Bladder microvascular endothelial cell (primary cell): ENCODE measurements around the gene NIPBL. TPM values are rescaled to one million over a fixed set of nuclear protein-coding genes. Genes with fewer than 3 reads are reported as not detected.

Experiments
- total RNA-seq: library from RNA; depleted of rRNA; stranded (reverse); fragments of >200 nt; gene quantifications from 2 replicates; pipeline ENCODE4 v1.2.3, GENCODE V29; 2014

The NIPBL gene, protein sequence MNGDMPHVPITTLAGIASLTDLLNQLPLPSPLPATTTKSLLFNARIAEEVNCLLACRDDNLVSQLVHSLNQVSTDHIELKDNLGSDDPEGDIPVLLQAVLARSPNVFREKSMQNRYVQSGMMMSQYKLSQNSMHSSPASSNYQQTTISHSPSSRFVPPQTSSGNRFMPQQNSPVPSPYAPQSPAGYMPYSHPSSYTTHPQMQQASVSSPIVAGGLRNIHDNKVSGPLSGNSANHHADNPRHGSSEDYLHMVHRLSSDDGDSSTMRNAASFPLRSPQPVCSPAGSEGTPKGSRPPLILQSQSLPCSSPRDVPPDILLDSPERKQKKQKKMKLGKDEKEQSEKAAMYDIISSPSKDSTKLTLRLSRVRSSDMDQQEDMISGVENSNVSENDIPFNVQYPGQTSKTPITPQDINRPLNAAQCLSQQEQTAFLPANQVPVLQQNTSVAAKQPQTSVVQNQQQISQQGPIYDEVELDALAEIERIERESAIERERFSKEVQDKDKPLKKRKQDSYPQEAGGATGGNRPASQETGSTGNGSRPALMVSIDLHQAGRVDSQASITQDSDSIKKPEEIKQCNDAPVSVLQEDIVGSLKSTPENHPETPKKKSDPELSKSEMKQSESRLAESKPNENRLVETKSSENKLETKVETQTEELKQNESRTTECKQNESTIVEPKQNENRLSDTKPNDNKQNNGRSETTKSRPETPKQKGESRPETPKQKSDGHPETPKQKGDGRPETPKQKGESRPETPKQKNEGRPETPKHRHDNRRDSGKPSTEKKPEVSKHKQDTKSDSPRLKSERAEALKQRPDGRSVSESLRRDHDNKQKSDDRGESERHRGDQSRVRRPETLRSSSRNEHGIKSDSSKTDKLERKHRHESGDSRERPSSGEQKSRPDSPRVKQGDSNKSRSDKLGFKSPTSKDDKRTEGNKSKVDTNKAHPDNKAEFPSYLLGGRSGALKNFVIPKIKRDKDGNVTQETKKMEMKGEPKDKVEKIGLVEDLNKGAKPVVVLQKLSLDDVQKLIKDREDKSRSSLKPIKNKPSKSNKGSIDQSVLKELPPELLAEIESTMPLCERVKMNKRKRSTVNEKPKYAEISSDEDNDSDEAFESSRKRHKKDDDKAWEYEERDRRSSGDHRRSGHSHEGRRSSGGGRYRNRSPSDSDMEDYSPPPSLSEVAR (N-terminal part only)
- 20.1 and 49.9 TPM in 2 replicates for total RNA-seq

DNA sequence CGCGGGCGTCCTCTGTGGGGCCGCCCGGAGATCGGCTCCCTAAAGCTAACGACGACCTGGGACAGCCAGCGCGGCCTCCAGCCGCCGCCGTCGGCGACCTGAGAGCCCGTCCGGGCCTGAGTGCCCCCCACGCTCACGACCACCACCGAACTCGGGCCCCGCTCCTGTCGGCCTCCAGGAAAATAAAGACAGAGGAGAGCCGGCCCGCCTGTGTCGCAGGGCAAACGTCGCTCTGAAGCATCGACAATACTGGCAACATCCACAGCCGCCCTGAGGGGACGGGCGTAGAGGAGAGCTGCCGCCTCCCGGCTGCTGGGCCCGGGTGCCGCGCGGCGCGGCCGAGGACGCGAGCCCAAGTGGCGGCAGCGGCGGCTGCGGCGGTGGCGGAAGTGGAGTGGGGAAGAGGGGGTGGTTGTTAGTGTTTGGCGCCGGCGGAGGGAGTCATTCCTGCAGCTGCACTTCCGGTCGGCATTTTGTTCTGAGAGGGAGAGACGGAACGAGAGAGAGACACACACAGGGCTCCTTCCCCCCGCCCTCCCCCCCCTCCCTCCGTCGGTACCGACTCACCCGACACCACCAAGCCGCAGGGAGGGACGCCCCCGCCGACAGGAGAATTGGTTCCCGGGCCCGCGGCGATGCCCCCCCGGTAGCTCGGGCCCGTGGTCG is at the start of gene NIPBL:
TSS of gene NIPBL (plus strand) at position 471 of the 666 bp plus-strand sequence. CDS start 76,928 bp downstream, outside the sequence.

